KMS-11 (cell line): ENCODE measurements around the gene TMEM30B.

Source experiments
- H2AFZ ChIP-seq: fragments of 200-600 bp; sonication (generic); 2 replicates; pipeline ENCODE4 v1.6.1; 2016; ENCODE audit warnings: antibody characterized with exemption, mixed run types, low read depth
- H3K27ac ChIP-seq: fragments of 200-600 bp; sonication (generic); 2 replicates; pipeline ENCODE4 v1.6.1; 2016; ENCODE audit warnings: mild to moderate bottlenecking, mixed run types
- H3K27me3 ChIP-seq: fragments of 200-600 bp; sonication (generic); 2 replicates; pipeline ENCODE4 v1.6.1; 2017; ENCODE audit warnings: mild to moderate bottlenecking, low read depth, mixed run types, moderate library complexity; ENCODE audit not compliant: insufficient read depth
- H3K36me3 ChIP-seq: fragments of 200-600 bp; sonication (generic); 2 replicates; pipeline ENCODE4 v1.6.1; 2017; ENCODE audit warnings: mild to moderate bottlenecking, mixed run types; ENCODE audit not compliant: insufficient read depth
- H3K4me1 ChIP-seq: fragments of 200-600 bp; sonication (generic); 2 replicates; pipeline ENCODE4 v1.6.1; 2016; ENCODE audit warnings: mild to moderate bottlenecking, low read depth, mixed run types; ENCODE audit not compliant: poor library complexity, severe bottlenecking
- H3K4me2 ChIP-seq: fragments of 200-600 bp; sonication (generic); 2 replicates; pipeline ENCODE4 v1.7.0; 2016; ENCODE audit warnings: mild to moderate bottlenecking, mixed run types
- H3K4me3 ChIP-seq: fragments of 200-600 bp; sonication (generic); IDR thresholded peaks from 2 replicates; pipeline ENCODE4 v1.6.1; 2017; ENCODE audit warnings: low read depth, low read length, mixed read lengths; ENCODE audit not compliant: insufficient read depth
- H3K79me2 ChIP-seq: fragments of 200-600 bp; sonication (generic); 2 replicates; pipeline ENCODE4 v1.6.1; 2016; ENCODE audit warnings: low read depth, mixed run types; ENCODE audit not compliant: insufficient read depth
- H3K9ac ChIP-seq: fragments of 200-600 bp; sonication (generic); 2 replicates; pipeline ENCODE4 v1.6.1; 2016; ENCODE audit warnings: mild to moderate bottlenecking, mixed run types
- H4K20me1 ChIP-seq: fragments of 200-600 bp; sonication (generic); 2 replicates; pipeline ENCODE4 v1.6.1; 2016; ENCODE audit warnings: mild to moderate bottlenecking, mixed run types; ENCODE audit not compliant: insufficient read depth
- CTCF ChIP-seq: fragments of 200-600 bp; sonication (generic); conservative IDR thresholded peaks from 2 replicates; pipeline ENCODE4 v1.6.1; 2017; ENCODE audit warnings: low read depth, mild to moderate bottlenecking, antibody characterized with exemption, low read length, moderate library complexity, mixed read lengths

Gene TMEM30B

GRCh38 chr14:61326847-61327246, 45.7 kb upstream of the TMEM30B start:
- Histone ChIP-seq H3K4me3 (no peak overlapping the region), H3K27ac (no peak overlapping the region), H2AFZ (no peak overlapping the region), H3K36me3 (no peaks in the 10 kb centered on the region), H3K4me1 (no peaks in the 10 kb centered on the region), H4K20me1 (no peaks in the 10 kb centered on the region), H3K9ac (no peak overlapping the region), H3K79me2 (no peaks in the 10 kb centered on the region), H3K27me3 (no peaks in the 10 kb centered on the region), H3K4me2 (no peak overlapping the region)
- no peak for TF ChIP-seq CTCF

DNA sequence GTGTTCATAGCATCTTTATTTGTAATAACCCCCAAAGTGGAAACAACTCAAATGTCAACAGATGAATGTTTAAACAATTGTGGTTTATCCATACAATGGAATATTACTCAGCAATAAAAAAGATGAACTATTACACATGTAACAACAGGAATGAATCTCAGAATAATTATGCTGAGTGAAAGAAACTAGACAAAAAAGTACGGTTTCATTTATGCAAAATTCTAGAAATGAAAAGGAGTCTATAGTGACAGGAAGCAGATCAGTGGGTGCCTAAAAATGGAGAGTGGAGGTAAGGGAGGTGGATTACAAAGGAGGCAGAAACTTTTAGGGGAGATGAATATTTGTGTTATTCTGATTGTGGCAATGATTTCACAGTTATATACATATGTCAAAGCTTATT, 45.0 kb upstream of the TMEM30B start:
- Histone ChIP-seq H3K4me2 (no peak overlapping the region), H3K79me2 (no peaks in the 10 kb centered on the region), H3K4me3 (no peak overlapping the region), H3K27ac (no peak overlapping the region), H2AFZ (no peak overlapping the region), H3K36me3 (no peaks in the 10 kb centered on the region), H3K27me3 (no peaks in the 10 kb centered on the region), H3K9ac (no peak overlapping the region), H4K20me1 (no peaks in the 10 kb centered on the region), H3K4me1 (no peaks in the 10 kb centered on the region)
- no peak for TF ChIP-seq CTCF

DNA sequence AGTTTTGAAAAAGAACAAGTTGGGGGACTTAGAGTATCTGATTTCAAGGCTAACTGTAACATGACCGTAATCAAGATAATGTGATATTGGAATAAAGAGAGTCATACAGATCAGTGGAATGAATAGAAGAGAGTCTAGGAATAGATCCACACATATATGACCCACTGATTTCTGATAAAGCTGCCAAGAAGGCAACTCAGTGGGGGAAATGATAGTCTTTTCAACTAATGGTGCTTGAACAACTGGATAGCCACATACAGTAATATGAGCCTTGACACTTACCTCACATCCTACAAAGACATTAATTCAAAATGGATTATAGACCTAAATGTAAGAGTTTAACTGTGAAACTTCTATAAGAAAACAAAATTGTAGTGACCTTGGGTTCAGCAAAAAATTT, 44.0 kb upstream of the TMEM30B start:
- no peaks in the 10 kb centered on the region for H3K36me3 ChIP-seq
- no peaks in the 10 kb centered on the region for H3K79me2 ChIP-seq
- no peak for TF ChIP-seq CTCF
- H3K4me3 ChIP-seq: no peak overlapping the region
- no peaks in the 10 kb centered on the region for H3K4me1 ChIP-seq
- H3K9ac ChIP-seq: no peak overlapping the region
- H2AFZ ChIP-seq: no peak overlapping the region
- H4K20me1 ChIP-seq: no peaks in the 10 kb centered on the region
- no peak overlapping the region for H3K4me2 ChIP-seq
- no peak overlapping the region for H3K27ac ChIP-seq
- H3K27me3 ChIP-seq: no peaks in the 10 kb centered on the region

DNA sequence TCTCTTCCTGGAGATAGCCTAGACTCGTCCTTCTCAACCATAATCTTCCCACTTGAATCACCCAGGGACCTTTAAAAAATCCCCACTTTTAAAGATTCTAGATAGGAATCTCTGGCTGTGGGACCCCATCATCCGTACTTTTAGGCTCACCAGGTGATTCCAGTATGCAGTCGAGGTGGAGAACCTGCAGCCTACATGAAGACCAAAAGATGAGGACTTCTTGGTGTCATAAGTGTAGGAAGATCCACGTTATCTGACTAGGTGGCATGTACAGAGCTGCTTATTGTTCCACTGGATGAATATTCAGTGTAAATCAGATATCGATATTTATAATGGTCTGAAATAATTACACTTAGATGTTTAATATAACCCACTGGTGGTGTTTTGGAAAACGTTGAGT, 42.8 kb upstream of the TMEM30B start:
- no peak for TF ChIP-seq CTCF

More for the DNA sequence above, 42.8 kb upstream of the TMEM30B start:
- no peak overlapping the region for H3K27ac ChIP-seq
- H3K36me3 ChIP-seq: no peaks in the 10 kb centered on the region
- H3K4me3 ChIP-seq: no peak overlapping the region
- no peaks in the 10 kb centered on the region for H3K4me1 ChIP-seq
- H3K4me2 ChIP-seq: no peak overlapping the region
- H3K9ac ChIP-seq: no peak overlapping the region
- H2AFZ ChIP-seq: no peak overlapping the region
- H3K79me2 ChIP-seq: no peaks in the 10 kb centered on the region
- H4K20me1 ChIP-seq: no peaks in the 10 kb centered on the region
- no peaks in the 10 kb centered on the region for H3K27me3 ChIP-seq
